Stromal cell of bone marrow (primary cell): ENCODE results near the gene VAV2.

Experiments used
- DNase-seq: peaks from one replicate; pipeline ENCODE4 v3.0.0-alpha.2; 2012; ENCODE audit warnings: low read depth

The VAV2 gene

GRCh38 chr9:133813749-133814585, 178.2 kb downstream of the VAV2 start:
- DNase-seq: no peak

GRCh38 chr9:133812941-133813748, 179.0 kb downstream of the VAV2 start:
- no peak for DNase-seq

- no peak for DNase-seq
Measured at GRCh38 chr9:133812077-133812868, 179.9 kb downstream of the VAV2 start.

GRCh38 chr9:133811471-133811870, 180.7 kb downstream of the VAV2 start:
- DNase-seq: no peak

GRCh38 chr9:133810556-133811195, 181.4 kb downstream of the VAV2 start:
- no peak for DNase-seq

DNA sequence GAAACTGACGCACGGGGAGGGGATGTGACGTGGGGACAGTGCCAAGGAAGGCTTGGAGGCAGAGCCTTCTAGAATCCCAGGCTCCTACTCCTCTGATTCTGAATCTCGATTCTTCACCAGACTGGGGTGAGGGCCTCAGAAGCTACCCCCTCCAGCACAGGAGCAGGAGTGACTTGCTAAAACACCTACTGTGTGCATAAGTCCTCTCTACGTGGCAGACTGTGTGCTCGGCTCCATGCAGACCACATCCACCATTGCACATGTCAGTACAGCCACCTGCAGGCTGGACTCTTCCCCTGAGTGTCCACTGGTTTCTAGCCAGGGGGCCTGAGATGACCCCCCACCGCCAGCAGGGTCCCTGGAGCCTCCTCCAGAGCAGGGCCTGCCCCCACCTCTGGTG, 182.8 kb downstream of the VAV2 start:
- DNase-seq: no peak

GRCh38 chr9:133807818-133808217, 184.3 kb downstream of the VAV2 start:
- no peak for DNase-seq

DNA sequence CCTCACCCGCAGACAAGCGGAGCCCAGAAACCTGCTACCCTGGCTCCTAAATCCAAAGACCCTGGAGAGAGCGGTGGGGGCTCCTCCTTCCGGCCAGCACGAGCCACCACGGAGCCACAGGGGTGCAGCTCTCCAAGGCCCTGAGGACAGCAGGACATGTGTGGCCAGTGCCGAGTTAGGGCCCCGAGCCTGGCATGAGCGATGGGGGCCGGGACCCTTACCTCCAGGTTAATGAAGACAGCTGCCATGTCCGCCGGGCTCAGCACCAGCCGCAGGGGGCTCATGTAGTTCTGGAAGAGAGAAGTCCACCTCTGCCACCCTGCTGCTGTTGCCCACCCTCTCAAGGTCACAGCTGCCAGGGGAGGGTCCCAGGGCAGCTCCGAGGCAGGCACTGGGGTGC, 185.1 kb downstream of the VAV2 start:
- no peak for DNase-seq

DNA sequence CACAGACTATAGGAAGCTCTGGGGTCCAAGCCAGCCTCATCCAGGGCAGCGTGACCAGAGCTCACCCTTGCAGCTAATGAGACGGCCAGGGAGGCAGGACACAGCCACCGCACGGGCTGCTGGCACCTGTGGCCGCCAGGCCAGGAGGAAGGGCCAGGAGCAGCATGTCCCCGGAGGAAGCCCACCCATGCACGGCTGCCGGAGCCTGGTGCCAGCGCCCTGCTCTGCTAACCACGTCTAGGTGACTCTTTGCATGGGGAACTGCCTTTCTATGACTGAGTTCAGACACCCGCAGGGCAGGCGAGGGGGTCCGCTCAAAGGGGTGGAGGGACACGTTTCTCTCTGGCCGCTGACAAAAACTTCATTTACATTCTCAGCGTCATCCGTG, 185.5 kb downstream of the VAV2 start:
- no peak for DNase-seq

GRCh38 chr9:133805876-133806622, 186.1 kb downstream of the VAV2 start:
- DNase-seq: no peak

- DNase-seq: no peak
Measured at GRCh38 chr9:133804199-133804598, 187.9 kb downstream of the VAV2 start.

- DNase-seq: no peak
Measured at GRCh38 chr9:133803745-133804144, 188.4 kb downstream of the VAV2 start.

DNA sequence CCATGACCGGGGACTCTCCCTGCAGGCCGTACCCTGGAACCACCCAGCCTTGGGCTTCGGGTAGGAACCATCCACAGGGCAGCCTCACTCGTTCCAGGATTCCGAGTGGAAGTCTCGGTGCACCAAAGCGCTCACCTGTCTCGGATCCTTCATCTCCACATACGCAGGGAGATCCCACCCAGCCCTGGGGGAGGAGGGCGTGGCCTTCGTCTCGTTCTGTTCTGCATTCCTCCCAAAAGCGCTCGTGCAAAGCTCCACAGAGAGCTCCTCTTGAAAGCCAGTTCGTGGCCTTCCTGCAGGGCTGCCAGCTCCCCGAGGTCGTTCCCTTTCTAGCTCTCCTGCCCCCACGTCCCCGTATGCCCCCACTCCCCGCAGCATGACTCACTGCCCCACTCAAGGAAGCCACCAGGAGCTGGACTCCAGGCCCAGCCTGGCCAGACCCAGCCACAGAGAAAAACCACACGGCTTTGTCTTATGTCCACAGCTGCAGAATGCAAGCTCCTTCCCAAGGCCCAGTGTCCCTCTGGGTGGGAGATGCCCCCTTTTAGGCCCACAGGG, 189.0 kb downstream of the VAV2 start:
- no peak for DNase-seq

DNA sequence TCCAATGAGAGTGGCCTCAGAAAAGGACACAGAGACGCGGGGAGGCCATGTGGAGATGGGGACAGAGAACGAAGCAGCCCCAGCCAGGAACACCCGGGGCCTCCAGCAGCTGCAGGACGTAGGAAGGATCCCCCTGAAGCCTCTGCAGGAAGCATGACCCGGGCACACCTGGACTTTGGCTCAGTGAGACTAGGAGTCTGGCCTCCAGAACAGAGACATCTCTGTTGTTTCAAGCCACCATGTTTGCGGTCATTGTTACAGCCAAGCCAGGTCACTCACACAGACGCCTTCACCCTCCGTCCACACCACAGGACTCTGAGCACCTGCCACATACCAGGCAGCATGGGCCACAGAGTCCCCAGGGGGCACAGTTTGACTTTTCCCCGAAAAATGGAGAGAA, 190.4 kb downstream of the VAV2 start:
- DNase-seq: no peak

- no peak for DNase-seq
Measured at GRCh38 chr9:133800266-133800665, 191.9 kb downstream of the VAV2 start.

DNA sequence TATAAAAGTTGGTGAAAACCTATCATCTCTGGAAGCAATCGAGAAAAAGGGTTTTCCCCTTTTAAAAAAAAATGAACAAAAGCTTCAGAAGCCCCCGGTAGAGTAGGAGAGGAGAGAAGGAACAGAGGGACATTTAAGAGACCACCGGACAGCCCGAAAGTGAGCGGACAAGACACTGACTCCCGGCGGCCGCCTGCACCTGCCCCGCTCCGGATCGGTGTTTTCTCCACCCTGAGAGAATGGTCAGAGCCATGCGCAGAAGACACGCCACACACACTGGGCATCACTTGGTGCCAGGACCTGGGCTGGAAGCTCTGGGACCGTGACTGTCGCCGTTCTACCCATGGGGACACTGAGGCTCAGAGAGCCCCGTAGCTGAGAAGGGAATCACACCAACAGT, 192.4 kb downstream of the VAV2 start:
- DNase-seq: no peak

DNA sequence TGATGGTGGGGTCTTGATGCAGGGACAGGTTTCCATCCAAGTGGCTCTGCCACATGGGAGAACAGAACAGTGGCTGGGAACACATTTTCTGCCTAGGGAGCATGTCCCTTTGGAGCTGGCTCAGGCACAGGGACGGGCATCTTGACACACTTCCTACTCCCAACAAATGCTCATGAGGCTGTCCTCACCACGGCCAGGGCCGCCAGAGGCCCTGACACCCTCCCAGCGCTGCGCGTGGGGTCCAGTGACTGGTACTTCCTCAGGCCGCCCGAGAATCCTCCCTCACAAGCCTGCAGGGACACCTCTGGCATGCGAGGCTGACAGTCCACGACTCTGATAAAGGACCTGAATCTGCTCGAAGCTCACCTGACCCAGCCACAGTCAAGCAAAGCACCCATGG, 193.0 kb downstream of the VAV2 start:
- DNase-seq: no peak

GRCh38 chr9:133798160-133798559, 194.0 kb downstream of the VAV2 start:
- DNase-seq: no peak

- DNase-seq: no peak
Measured at GRCh38 chr9:133797406-133798105, 194.6 kb downstream of the VAV2 start.

- DNase-seq: no peak
Measured at GRCh38 chr9:133796562-133796961, 195.6 kb downstream of the VAV2 start.
